PC-3 (cell line): ENCODE data around the gene TBC1D14. TPM values are rescaled to one million over a fixed set of nuclear protein-coding genes. Genes with fewer than 3 reads are reported as not detected.

Experiments
- ATAC-seq: fragments of 200-7000 bp; cut with Tn5 transposase; 2 replicates; pipeline ENCODE4 v1.9.1; 2020; ENCODE audit warnings: mild to moderate bottlenecking, moderate library complexity
- BruUV-seq: library from RNA; stranded (reverse); fragments of 400-500 nt; replicated peaks from 2 replicates; lab custom pipeline; 2021; lab: Mats Ljungman, UMichigan
- CTCF ChIA-PET: fragments of 300-600 bp; sonication (Branson Sonifier 250); formaldehyde crosslinking; loops from one replicate; lab custom pipeline; 2022; ENCODE audit warnings: antibody characterized with exemption; lab: Charles Lee
- POLR2A ChIA-PET: fragments of 300-600 bp; sonication (Branson Sonifier 250); formaldehyde crosslinking; loops from one replicate; lab custom pipeline; 2022; ENCODE audit warnings: antibody characterized with exemption; ENCODE audit not compliant: unreplicated experiment; lab: Charles Lee
- DNase-seq: peaks from one replicate; pipeline ENCODE4 v3.0.0-alpha.2; 2015
- H2AFZ ChIP-seq: fragments of 300-600 bp; sonication (generic); 2 replicates; pipeline ENCODE4 v1.6.0; 2016; ENCODE audit warnings: antibody characterized with exemption, low read length
- H3F3A ChIP-seq: fragments of 300-600 bp; sonication (generic); one replicate; pipeline ENCODE4 v1.6.0; 2017; ENCODE audit warnings: antibody characterized with exemption, low read length, control low read depth, mild to moderate bottlenecking; ENCODE audit not compliant: unreplicated experiment
- H3K27ac ChIP-seq: fragments of 300-600 bp; sonication (generic); 2 replicates; pipeline ENCODE4 v1.5.1; 2016; ENCODE audit warnings: mild to moderate bottlenecking, low read length
- H3K27me3 ChIP-seq: fragments of 300-600 bp; sonication (generic); 2 replicates; pipeline ENCODE4 v1.6.1; 2016; ENCODE audit warnings: low read length, mixed read lengths
- H3K36me3 ChIP-seq: fragments of 300-600 bp; sonication (generic); 2 replicates; pipeline ENCODE4 v1.6.1; 2016; ENCODE audit warnings: low read depth, mixed run types, low read length, mixed read lengths
- H3K4me1 ChIP-seq: fragments of 300-600 bp; sonication (generic); 2 replicates; pipeline ENCODE4 v1.5.1; 2016; ENCODE audit warnings: low read length; ENCODE audit not compliant: insufficient read depth
- H3K4me2 ChIP-seq: fragments of 300-600 bp; sonication (generic); 2 replicates; pipeline ENCODE4 v1.6.0; 2016; ENCODE audit warnings: low read length
- H3K4me3 ChIP-seq: fragments of 300-600 bp; sonication (generic); 2 replicates; pipeline ENCODE4 v1.5.1; 2016; ENCODE audit warnings: mild to moderate bottlenecking, low read length, mixed read lengths
- H3K79me2 ChIP-seq: fragments of 300-600 bp; sonication (generic); 2 replicates; pipeline ENCODE4 v1.6.1; 2017; ENCODE audit warnings: low read length, mixed read lengths
- H3K9ac ChIP-seq: fragments of 300-600 bp; sonication (generic); 2 replicates; pipeline ENCODE4 v1.6.0; 2016; ENCODE audit warnings: mild to moderate bottlenecking, low read length
- H3K9me2 ChIP-seq: fragments of 300-600 bp; sonication (generic); replicated peaks from 2 replicates; pipeline ENCODE4 v1.6.1; 2016; ENCODE audit warnings: mixed run types, low read length, mixed read lengths
- H3K9me3 ChIP-seq: fragments of 300-600 bp; sonication (generic); 2 replicates; pipeline ENCODE4 v1.6.1; 2016; ENCODE audit warnings: low read length, mixed read lengths
- H4K20me1 ChIP-seq: fragments of 300-600 bp; sonication (generic); 2 replicates; pipeline ENCODE4 v1.6.1; 2016; ENCODE audit warnings: low read length, mixed read lengths
- CTCF ChIP-seq: fragments of 300-600 bp; sonication (generic); conservative IDR thresholded peaks from 2 replicates; pipeline ENCODE4 v1.5.1; 2017; ENCODE audit warnings: antibody characterized with exemption, low read depth, mild to moderate bottlenecking, low read length
- EZH2 ChIP-seq: fragments of 300-600 bp; sonication (generic); IDR thresholded peaks from one replicate; pipeline ENCODE4 v1.6.1; 2017; ENCODE audit warnings: antibody characterized with exemption, mild to moderate bottlenecking, low read length; ENCODE audit not compliant: unreplicated experiment
- EZH2phosphoT487 ChIP-seq: fragments of 300-600 bp; sonication (generic); IDR thresholded peaks from 2 replicates; pipeline ENCODE4 v1.6.1; 2018; ENCODE audit warnings: mild to moderate bottlenecking, antibody characterized with exemption, low read length, borderline replicate concordance
- intact Hi-C: fragments of 100-400 bp; cut with micrococcal nuclease; formaldehyde crosslinking; loops from 2 replicates; pipeline ENCODE4 v1.9.0; 2023
- total RNA-seq: library from RNA; depleted of rRNA; stranded (reverse); fragments of >200 nt; gene quantifications from 2 replicates; pipeline ENCODE4 v1.2.3, GENCODE V29; 2014

Gene TBC1D14
- total RNA-seq, 1 experiment from 2014 or later, result 33.0 TPM

- no peak overlapping the region for H2AFZ ChIP-seq
- ATAC-seq (no peak), DNase-seq (no peak)
- H3K36me3 ChIP-seq, result peaks cover 9% of the 10 kb centered on the region; the same call in 1 of the 2 replicates
- H3K4me1 ChIP-seq, result peaks cover 50% of the 10 kb centered on the region
- H3K9ac ChIP-seq, result no peak overlapping the region
- peak overlapping the region; percentile 81 for H3K27ac ChIP-seq
- POLR2A ChIA-PET, result no interaction called here
- no peaks in the 10 kb centered on the region for H3K27me3 ChIP-seq
- intact Hi-C loops, result no loop called here
- H3K4me3 ChIP-seq, result no peak overlapping the region
- H3K79me2 ChIP-seq, result peaks cover 79% of the 10 kb centered on the region
- H3K9me3 ChIP-seq, result no peaks in the 10 kb centered on the region
- H4K20me1 ChIP-seq, result no peaks in the 10 kb centered on the region
- no TSS peak for BruUV-seq
- H3K4me2 ChIP-seq, result peak overlapping the region; percentile 78; the same call in 1 of the 2 replicates
- CTCF ChIA-PET, result no interaction called here
- TF ChIP-seq EZH2phosphoT487, result no peak
- TF ChIP-seq CTCF, result no peak
- TF ChIP-seq EZH2, result no peak
- H3F3A ChIP-seq, result no peaks in the 10 kb centered on the region
- no peaks in the 10 kb centered on the region for H3K9me2 ChIP-seq
Measured at GRCh38 chr4:6990661-6991060, 81.0 kb downstream of the TBC1D14 start.

- peaks cover 44% of the 10 kb centered on the region for H3K4me1 ChIP-seq
- BruUV-seq, result no TSS peak
- H3K4me2 ChIP-seq, result peak overlapping the region; percentile 78
- 0 out of 2 replicates have a peak overlapping the region, but pooled peaks have one; percentile 25 for H3K9ac ChIP-seq
- H3K9me2 ChIP-seq, result no peaks in the 10 kb centered on the region
- DNase-seq, result no peak
- H3K9me3 ChIP-seq, result no peaks in the 10 kb centered on the region
- ChIA-PET POLR2A (interaction anchor here (1.2 kb wide), 1 partner anchor 44 kb away, joined by 8 read pairs; no protein-coding TSS in a partner anchor), CTCF (interaction anchor here (0.8 kb wide), 1 partner anchor 79 kb away, joined by 4 read pairs; no protein-coding TSS in a partner anchor)
- peaks cover 73% of the 10 kb centered on the region for H3K79me2 ChIP-seq
- no peaks in the 10 kb centered on the region for H3K27me3 ChIP-seq
- no peak for ATAC-seq
- no peaks in the 10 kb centered on the region for H3F3A ChIP-seq
- H3K27ac ChIP-seq, result peak overlapping the region; percentile 81
- intact Hi-C loops, result no loop called here
- H3K36me3 ChIP-seq, result peaks cover 12% of the 10 kb centered on the region; the same call in 1 of the 2 replicates
- H3K4me3 ChIP-seq, result peak overlapping the region; percentile 46; the same call in 1 of the 2 replicates
- H4K20me1 ChIP-seq, result no peaks in the 10 kb centered on the region
- no peak for TF ChIP-seq EZH2
- no peak for TF ChIP-seq CTCF
- TF ChIP-seq EZH2phosphoT487, result no peak
- H2AFZ ChIP-seq, result no peak overlapping the region
Measured at GRCh38 chr4:6991249-6991648, 81.6 kb downstream of the TBC1D14 start.
